Measurements from ENCODE around the gene RAG1. TPM values are rescaled to one million over a fixed set of nuclear protein-coding genes. Genes with fewer than 3 reads are reported as not detected.

RAG1 gene
- polyA plus RNA-seq, 3 donors: 0.69 TPM; not detected in 2

DNA sequence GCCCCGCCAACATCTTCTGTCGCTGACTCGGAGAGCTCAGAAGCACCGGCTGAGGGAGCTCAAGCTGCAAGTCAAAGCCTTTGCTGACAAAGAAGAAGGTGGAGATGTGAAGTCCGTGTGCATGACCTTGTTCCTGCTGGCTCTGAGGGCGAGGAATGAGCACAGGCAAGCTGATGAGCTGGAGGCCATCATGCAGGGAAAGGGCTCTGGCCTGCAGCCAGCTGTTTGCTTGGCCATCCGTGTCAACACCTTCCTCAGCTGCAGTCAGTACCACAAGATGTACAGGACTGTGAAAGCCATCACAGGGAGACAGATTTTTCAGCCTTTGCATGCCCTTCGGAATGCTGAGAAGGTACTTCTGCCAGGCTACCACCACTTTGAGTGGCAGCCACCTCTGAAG, 6.7 kb downstream of the RAG1 start:
- Mint-ChIP-seq H3K9me3 (no peaks in the 10 kb centered on the region), H3K36me3 (no peaks in the 10 kb centered on the region), H3K27me3 (ENCODE audit: low read depth in 3 of 3) (peaks cover 0 to 3% (median 1%) of the 10 kb centered on the region in 3 donors), H3K27ac (no peak overlapping the region), H3K4me1 (no peaks in the 10 kb centered on the region), H3K4me3 (no peak overlapping the region)
- WGBS (ENCODE audit: insufficient coverage): 93% methylated on average over 8 of the region's 8 CpGs
- no peak overlapping the region for H3K9ac ChIP-seq (ENCODE audit: insufficient read depth, low read length, poor library complexity, severe bottlenecking)
- H3K27me3 ChIP-seq (ENCODE audit: control insufficient read depth in 2 of 2, insufficient read depth in 2 of 2, low read length in 2 of 2): no peaks in the 10 kb centered on the region
- no peak overlapping the region for H3K4me2 ChIP-seq (replicated peaks; ENCODE audit: extremely low read depth, low read length, poor library complexity, severe bottlenecking)
- no peaks in the 10 kb centered on the region for H3K9me3 ChIP-seq (replicated peaks in 1 of 2; ENCODE audit: control insufficient read depth in 1 of 2, insufficient read depth in 1 of 2, low read length in 2 of 2)
- no peak overlapping the region for H3K27ac ChIP-seq (ENCODE audit: low read depth in 1 of 2, low read length in 2 of 2)
- no peak overlapping the region for H2AFZ ChIP-seq (ENCODE audit: insufficient read depth, low read depth, low read length, poor library complexity, severe bottlenecking)
- TF ChIP-seq, protein P1, sequence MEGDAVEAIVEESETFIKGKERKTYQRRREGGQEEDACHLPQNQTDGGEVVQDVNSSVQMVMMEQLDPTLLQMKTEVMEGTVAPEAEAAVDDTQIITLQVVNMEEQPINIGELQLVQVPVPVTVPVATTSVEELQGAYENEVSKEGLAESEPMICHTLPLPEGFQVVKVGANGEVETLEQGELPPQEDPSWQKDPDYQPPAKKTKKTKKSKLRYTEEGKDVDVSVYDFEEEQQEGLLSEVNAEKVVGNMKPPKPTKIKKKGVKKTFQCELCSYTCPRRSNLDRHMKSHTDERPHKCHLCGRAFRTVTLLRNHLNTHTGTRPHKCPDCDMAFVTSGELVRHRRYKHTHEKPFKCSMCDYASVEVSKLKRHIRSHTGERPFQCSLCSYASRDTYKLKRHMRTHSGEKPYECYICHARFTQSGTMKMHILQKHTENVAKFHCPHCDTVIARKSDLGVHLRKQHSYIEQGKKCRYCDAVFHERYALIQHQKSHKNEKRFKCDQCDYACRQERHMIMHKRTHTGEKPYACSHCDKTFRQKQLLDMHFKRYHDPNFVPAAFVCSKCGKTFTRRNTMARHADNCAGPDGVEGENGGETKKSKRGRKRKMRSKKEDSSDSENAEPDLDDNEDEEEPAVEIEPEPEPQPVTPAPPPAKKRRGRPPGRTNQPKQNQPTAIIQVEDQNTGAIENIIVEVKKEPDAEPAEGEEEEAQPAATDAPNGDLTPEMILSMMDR (IDR thresholded peaks at IDR 0.05): no peak
- intact Hi-C loops (cut with micrococcal nuclease): no loop called here
- no peak for DNase-seq
- no peaks in the 10 kb centered on the region for H3K79me2 ChIP-seq (ENCODE audit: insufficient read depth, low read length)
- H3K36me3 ChIP-seq (replicated peaks in 1 of 2; ENCODE audit: control insufficient read depth in 1 of 2, insufficient read depth in 2 of 2, low read length in 2 of 2): no peaks in the 10 kb centered on the region
- no peaks in the 10 kb centered on the region for H3K4me1 ChIP-seq (ENCODE audit: control insufficient read depth in 1 of 2, insufficient read depth in 2 of 2, low read length in 2 of 2)
- no peaks in the 10 kb centered on the region for H4K20me1 ChIP-seq (ENCODE audit: insufficient read depth, low read length)
- H3K4me3 ChIP-seq (replicated peaks in 1 of 3; ENCODE audit: low read depth in 2 of 3, low read length in 3 of 3): no peak overlapping the region

DNA sequence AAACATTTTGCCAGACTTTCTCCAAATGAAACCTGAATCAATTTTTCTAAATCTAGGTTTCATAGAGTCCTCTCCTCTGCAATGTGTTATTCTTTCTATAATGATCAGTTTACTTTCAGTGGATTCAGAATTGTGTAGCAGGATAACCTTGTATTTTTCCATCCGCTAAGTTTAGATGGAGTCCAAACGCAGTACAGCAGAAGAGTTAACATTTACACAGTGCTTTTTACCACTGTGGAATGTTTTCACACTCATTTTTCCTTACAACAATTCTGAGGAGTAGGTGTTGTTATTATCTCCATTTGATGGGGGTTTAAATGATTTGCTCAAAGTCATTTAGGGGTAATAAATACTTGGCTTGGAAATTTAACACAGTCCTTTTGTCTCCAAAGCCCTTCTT, 9.6 kb downstream of the RAG1 start:
- no CpG with 5 or more reads among the region's 2 CpGs for WGBS (ENCODE audit: insufficient coverage)
- Mint-ChIP-seq H3K4me3 (no peak overlapping the region), H3K27me3 (ENCODE audit: low read depth in 3 of 3) (peaks cover 0 to 1% (median 0%) of the 10 kb centered on the region in 3 donors), H3K9me3 (peaks cover under 1 to 7% (median 2%) of the 10 kb centered on the region in 7 donors), H3K27ac (no peak overlapping the region), H3K36me3 (no peaks in the 10 kb centered on the region), H3K4me1 (no peaks in the 10 kb centered on the region)
- no peak overlapping the region for H2AFZ ChIP-seq (ENCODE audit: insufficient read depth, low read depth, low read length, poor library complexity, severe bottlenecking)
- H3K27me3 ChIP-seq (ENCODE audit: control insufficient read depth in 2 of 2, insufficient read depth in 2 of 2, low read length in 2 of 2): no peaks in the 10 kb centered on the region
- DNase-seq: no peak
- intact Hi-C loops (cut with micrococcal nuclease): no loop called here
- H3K4me2 ChIP-seq (replicated peaks; ENCODE audit: extremely low read depth, low read length, poor library complexity, severe bottlenecking): no peak overlapping the region
- no peak overlapping the region for H3K27ac ChIP-seq (ENCODE audit: low read depth in 1 of 2, low read length in 2 of 2)
- H3K4me3 ChIP-seq (replicated peaks in 1 of 3; ENCODE audit: low read depth in 2 of 3, low read length in 3 of 3): no peak overlapping the region
- no peak overlapping the region for H3K9ac ChIP-seq (ENCODE audit: insufficient read depth, low read length, poor library complexity, severe bottlenecking)
- H4K20me1 ChIP-seq (ENCODE audit: insufficient read depth, low read length): no peaks in the 10 kb centered on the region
- H3K9me3 ChIP-seq (replicated peaks in 1 of 2; ENCODE audit: control insufficient read depth in 1 of 2, insufficient read depth in 1 of 2, low read length in 2 of 2): peaks cover 0 to 8% of the 10 kb centered on the region in 2 donors
- no peaks in the 10 kb centered on the region for H3K79me2 ChIP-seq (ENCODE audit: insufficient read depth, low read length)
- H3K4me1 ChIP-seq (ENCODE audit: control insufficient read depth in 1 of 2, insufficient read depth in 2 of 2, low read length in 2 of 2): no peaks in the 10 kb centered on the region
- no peaks in the 10 kb centered on the region for H3K36me3 ChIP-seq (replicated peaks in 1 of 2; ENCODE audit: control insufficient read depth in 1 of 2, insufficient read depth in 2 of 2, low read length in 2 of 2)
- TF ChIP-seq, protein P1 (IDR thresholded peaks at IDR 0.05): no peak

Data from CD14-positive monocyte (primary cell).